ENCODE data around the gene REELD1. TPM values are rescaled to one million over a fixed set of nuclear protein-coding genes. Genes with fewer than 3 reads are reported as not detected.

The REELD1 gene
- total and polyA plus RNA-seq, 9 of the 15 experiments (the other 6 are each of a cell fraction or from before 2014, with no cell fraction given): not detected

DNA sequence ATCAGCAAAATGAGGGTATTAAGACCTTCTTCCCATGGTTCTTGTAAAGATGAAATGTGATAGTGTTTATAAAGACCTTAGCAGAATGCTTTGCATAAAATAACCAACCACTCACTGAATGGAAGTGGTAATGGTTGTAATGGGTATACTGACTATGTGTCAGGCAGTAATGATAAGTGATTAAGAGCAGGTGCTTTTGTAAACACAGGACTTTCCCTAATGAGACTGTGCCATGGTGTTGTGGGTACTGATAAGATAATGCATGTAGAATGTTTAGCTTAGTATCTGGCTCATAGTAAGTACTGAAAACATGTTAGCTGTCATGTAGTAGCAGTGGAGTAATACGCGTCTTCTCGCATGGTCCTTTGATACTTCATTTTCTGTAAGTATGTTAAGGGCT, 31.9 kb upstream of the REELD1 start:
- no peak for DNase-seq (ENCODE audit: extremely low read depth in 1 of 4, low spot score in 3 of 4)
- TF ChIP-seq PTBP1 (IDR thresholded peaks at IDR 0.05; ENCODE audit: low read depth, low read length): no peak
- no peak for TF ChIP-seq ZNF347 (CRISPR knock-in tag; IDR thresholded peaks at IDR 0.05; ENCODE audit: low read depth)
- TF ChIP-seq FOXA1 (IDR thresholded peaks at IDR 0.05; ENCODE audit: borderline replicate concordance): no peak
- TF ChIP-seq, protein P1, sequence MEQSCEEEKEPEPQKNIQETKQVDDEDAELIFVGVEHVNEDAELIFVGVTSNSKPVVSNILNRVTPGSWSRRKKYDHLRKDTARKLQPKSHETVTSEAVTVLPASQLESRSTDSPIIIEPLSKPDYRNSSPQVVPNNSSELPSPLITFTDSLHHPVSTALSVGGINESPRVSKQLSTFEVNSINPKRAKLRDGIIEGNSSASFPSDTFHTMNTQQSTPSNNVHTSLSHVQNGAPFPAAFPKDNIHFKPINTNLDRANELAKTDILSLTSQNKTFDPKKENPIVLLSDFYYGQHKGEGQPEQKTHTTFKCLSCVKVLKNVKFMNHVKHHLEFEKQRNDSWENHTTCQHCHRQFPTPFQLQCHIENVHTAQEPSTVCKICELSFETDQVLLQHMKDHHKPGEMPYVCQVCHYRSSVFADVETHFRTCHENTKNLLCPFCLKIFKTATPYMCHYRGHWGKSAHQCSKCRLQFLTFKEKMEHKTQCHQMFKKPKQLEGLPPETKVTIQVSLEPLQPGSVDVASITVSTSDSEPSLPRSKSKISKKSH (CRISPR knock-in tag; IDR thresholded peaks at IDR 0.05): no peak
- TF ChIP-seq, protein P2, sequence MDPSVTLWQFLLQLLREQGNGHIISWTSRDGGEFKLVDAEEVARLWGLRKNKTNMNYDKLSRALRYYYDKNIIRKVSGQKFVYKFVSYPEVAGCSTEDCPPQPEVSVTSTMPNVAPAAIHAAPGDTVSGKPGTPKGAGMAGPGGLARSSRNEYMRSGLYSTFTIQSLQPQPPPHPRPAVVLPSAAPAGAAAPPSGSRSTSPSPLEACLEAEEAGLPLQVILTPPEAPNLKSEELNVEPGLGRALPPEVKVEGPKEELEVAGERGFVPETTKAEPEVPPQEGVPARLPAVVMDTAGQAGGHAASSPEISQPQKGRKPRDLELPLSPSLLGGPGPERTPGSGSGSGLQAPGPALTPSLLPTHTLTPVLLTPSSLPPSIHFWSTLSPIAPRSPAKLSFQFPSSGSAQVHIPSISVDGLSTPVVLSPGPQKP (CRISPR knock-in tag; IDR thresholded peaks at IDR 0.05): no peak
- no peak for TF ChIP-seq TFE3 (CRISPR knock-in tag; IDR thresholded peaks at IDR 0.05)
- TF ChIP-seq CHD2 (IDR thresholded peaks at IDR 0.05; ENCODE audit: low read depth, low read length): no peak
- TF ChIP-seq ZC3H11A (IDR thresholded peaks at IDR 0.05; ENCODE audit: low read depth, low read length): no peak
- no peak for TF ChIP-seq CREB5 (CRISPR knock-in tag; IDR thresholded peaks at IDR 0.05)
- TF ChIP-seq, protein P3, sequence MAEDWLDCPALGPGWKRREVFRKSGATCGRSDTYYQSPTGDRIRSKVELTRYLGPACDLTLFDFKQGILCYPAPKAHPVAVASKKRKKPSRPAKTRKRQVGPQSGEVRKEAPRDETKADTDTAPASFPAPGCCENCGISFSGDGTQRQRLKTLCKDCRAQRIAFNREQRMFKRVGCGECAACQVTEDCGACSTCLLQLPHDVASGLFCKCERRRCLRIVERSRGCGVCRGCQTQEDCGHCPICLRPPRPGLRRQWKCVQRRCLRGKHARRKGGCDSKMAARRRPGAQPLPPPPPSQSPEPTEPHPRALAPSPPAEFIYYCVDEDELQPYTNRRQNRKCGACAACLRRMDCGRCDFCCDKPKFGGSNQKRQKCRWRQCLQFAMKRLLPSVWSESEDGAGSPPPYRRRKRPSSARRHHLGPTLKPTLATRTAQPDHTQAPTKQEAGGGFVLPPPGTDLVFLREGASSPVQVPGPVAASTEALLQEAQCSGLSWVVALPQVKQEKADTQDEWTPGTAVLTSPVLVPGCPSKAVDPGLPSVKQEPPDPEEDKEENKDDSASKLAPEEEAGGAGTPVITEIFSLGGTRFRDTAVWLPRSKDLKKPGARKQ (CRISPR knock-in tag; IDR thresholded peaks at IDR 0.05): no peak
- TF ChIP-seq ZBTB8A (IDR thresholded peaks at IDR 0.05; ENCODE audit: partially characterized antibody): no peak
- TF ChIP-seq MIER1 (IDR thresholded peaks at IDR 0.05; ENCODE audit: low read depth): no peak
- no peak for TF ChIP-seq NR2C2 (CRISPR knock-in tag; IDR thresholded peaks at IDR 0.05)
- no peak for TF ChIP-seq NR2C2 (tag; IDR thresholded peaks at IDR 0.05)
- TF ChIP-seq ZEB2 (IDR thresholded peaks at IDR 0.05): no peak
- no peak for TF ChIP-seq ZBED1 (IDR thresholded peaks at IDR 0.05)
- no peak for TF ChIP-seq ZNF695 (CRISPR knock-in tag; IDR thresholded peaks at IDR 0.05)
- Histone ChIP-seq H3K27ac (ENCODE audit: extremely low read depth, low read depth, low read length) (no peak overlapping the region), H3K36me3 (ENCODE audit: control insufficient read depth, insufficient read depth, low read length) (peaks cover 49% of the 10 kb centered on the region), H3K4me3 (no peak overlapping the region), H3K79me2 (ENCODE audit: control insufficient read depth, insufficient read depth, low read length) (peaks cover 35% of the 10 kb centered on the region), H3K4me2 (ENCODE audit: insufficient read depth, low read length) (no peak overlapping the region), H3K9me3 (replicated peaks; ENCODE audit: control insufficient read depth, insufficient read depth, low read depth, low read length) (no peaks in the 10 kb centered on the region), H2AFZ (ENCODE audit: low read depth, low read length) (no peak overlapping the region), H4K20me1 (replicated peaks; ENCODE audit: control insufficient read depth, insufficient read depth, low read length) (no peaks in the 10 kb centered on the region), H3K4me1 (replicated peaks in 1 of 2; ENCODE audit: control insufficient read depth in 2 of 2, insufficient read depth in 2 of 2, low read length in 2 of 2) (peaks cover 0 to 6% of the 10 kb centered on the region in 2 experiments; a peak in 2 of 5 replicates), H3K9me1 (ENCODE audit: control insufficient read depth, insufficient read depth, low read length) (no peaks in the 10 kb centered on the region), H3K9ac (ENCODE audit: insufficient read depth in 1 of 2, low read depth in 2 of 2, low read length in 2 of 2) (no peak overlapping the region), H3K27me3 (ENCODE audit: control insufficient read depth in 2 of 2, insufficient read depth in 2 of 2, low read length in 2 of 2) (no peaks in the 10 kb centered on the region)
- no TSS peak for BruUV-seq (replicated peaks)
- in situ Hi-C loops (cut with MboI): no loop called here
- CTCF ChIA-PET (ENCODE audit: low intra/inter-chr PET ratio): no interaction called here
- no peak for ATAC-seq
- no peak for FAIRE-seq
- WGBS (ENCODE audit: insufficient coverage, low coverage, missing lambda C conversion rate): 98% methylated on average over 3 of the region's 3 CpGs
- intact Hi-C loops (cut with micrococcal nuclease): no loop called here
- POLR2A ChIA-PET: no interaction called here

Measured in K562 (cell line).